HEK293 (cell line): ENCODE measurements around the gene TTYH1.

Experiments used
- GLIS1 ChIP-seq: fragments of 450-650 bp; formaldehyde crosslinking; IDR thresholded peaks from 2 replicates; pipeline ENCODE4 v1.5.1; 2016; ENCODE audit warnings: missing biosample characterization, missing genetic modification characterization
- IKZF3 ChIP-seq: fragments of 450-650 bp; IDR thresholded peaks from 2 replicates; pipeline ENCODE4 v1.5.0; 2018; ENCODE audit warnings: missing biosample characterization, mild to moderate bottlenecking, missing genetic modification characterization, moderate library complexity
- KLF17 ChIP-seq: fragments of 450-650 bp; formaldehyde crosslinking; IDR thresholded peaks from 2 replicates; pipeline ENCODE4 v1.5.1; 2016; ENCODE audit warnings: missing biosample characterization, missing genetic modification characterization
- PBX3 ChIP-seq: sonication (generic); formaldehyde crosslinking; IDR thresholded peaks from 2 replicates; pipeline ENCODE4 v1.8.1; 2022; ENCODE audit warnings: mild to moderate bottlenecking, moderate library complexity, missing genetic modification reagents
- SP7 ChIP-seq: fragments of 450-650 bp; formaldehyde crosslinking; IDR thresholded peaks from 2 replicates; pipeline ENCODE4 v1.5.1; 2016; ENCODE audit warnings: missing biosample characterization, missing genetic modification characterization
- ZBTB1 ChIP-seq: fragments of 450-650 bp; formaldehyde crosslinking; IDR thresholded peaks from 2 replicates; pipeline ENCODE4 v1.5.1; 2016; ENCODE audit warnings: missing biosample characterization, missing genetic modification characterization
- ZBTB44 ChIP-seq: fragments of 450-650 bp; IDR thresholded peaks from 2 replicates; pipeline ENCODE4 v1.5.1; 2018; ENCODE audit warnings: missing biosample characterization, mild to moderate bottlenecking, missing genetic modification characterization
- ZBTB6 ChIP-seq: fragments of 450-650 bp; formaldehyde crosslinking; IDR thresholded peaks from 2 replicates; pipeline ENCODE4 v1.5.1; 2017; ENCODE audit warnings: missing biosample characterization, missing genetic modification characterization
- ZFHX2 ChIP-seq: fragments of 450-650 bp; formaldehyde crosslinking; conservative IDR thresholded peaks from 2 replicates; pipeline ENCODE4 v1.5.1; 2016; ENCODE audit warnings: missing biosample characterization, missing genetic modification characterization
- ZFP37 ChIP-seq: fragments of 450-650 bp; formaldehyde crosslinking; IDR thresholded peaks from 2 replicates; pipeline ENCODE4 v1.5.1; 2016; ENCODE audit warnings: missing biosample characterization, missing genetic modification characterization
- ZNF10 ChIP-seq: fragments of 450-650 bp; formaldehyde crosslinking; IDR thresholded peaks from 2 replicates; pipeline ENCODE4 v1.5.1; 2017; ENCODE audit warnings: missing biosample characterization, missing genetic modification characterization
- ZNF114 ChIP-seq: fragments of 450-650 bp; formaldehyde crosslinking; IDR thresholded peaks from 2 replicates; pipeline ENCODE4 v1.5.0; 2017; ENCODE audit warnings: missing biosample characterization, missing genetic modification characterization
- ZNF174 ChIP-seq: fragments of 450-650 bp; formaldehyde crosslinking; IDR thresholded peaks from 2 replicates; pipeline ENCODE4 v1.5.0; 2017; ENCODE audit warnings: missing biosample characterization, mild to moderate bottlenecking, missing genetic modification characterization
- ZNF202 ChIP-seq: fragments of 450-650 bp; formaldehyde crosslinking; IDR thresholded peaks from 2 replicates; pipeline ENCODE4 v1.5.1; 2016; ENCODE audit warnings: missing biosample characterization, missing genetic modification characterization, borderline replicate concordance
- ZNF311 ChIP-seq: fragments of 450-650 bp; formaldehyde crosslinking; IDR thresholded peaks from 2 replicates; pipeline ENCODE4 v1.5.1; 2017; ENCODE audit warnings: missing biosample characterization, missing genetic modification characterization, borderline replicate concordance
- ZNF324 ChIP-seq: fragments of 450-650 bp; formaldehyde crosslinking; IDR thresholded peaks from 2 replicates; pipeline ENCODE4 v1.5.1; 2016; ENCODE audit warnings: missing biosample characterization, missing genetic modification characterization
- ZNF335 ChIP-seq: fragments of 450-650 bp; formaldehyde crosslinking; conservative IDR thresholded peaks from 2 replicates; pipeline ENCODE4 v1.5.1; 2016; ENCODE audit warnings: missing biosample characterization, missing genetic modification characterization
- ZNF510 ChIP-seq: fragments of 450-650 bp; formaldehyde crosslinking; IDR thresholded peaks from 2 replicates; pipeline ENCODE4 v1.5.1; 2018; ENCODE audit warnings: mild to moderate bottlenecking, missing genetic modification characterization, missing biosample characterization; ENCODE audit not compliant: insufficient replicate concordance
- ZNF548 ChIP-seq: fragments of 450-650 bp; formaldehyde crosslinking; IDR thresholded peaks from 2 replicates; pipeline ENCODE4 v1.5.1; 2016; ENCODE audit warnings: missing biosample characterization, missing genetic modification characterization
- ZNF558 ChIP-seq: fragments of 450-650 bp; formaldehyde crosslinking; IDR thresholded peaks from 2 replicates; pipeline ENCODE4 v1.5.1; 2016; ENCODE audit warnings: missing biosample characterization, missing genetic modification characterization
- ZNF560 ChIP-seq: fragments of 450-650 bp; formaldehyde crosslinking; IDR thresholded peaks from 2 replicates; pipeline ENCODE4 v1.5.1; 2017; ENCODE audit warnings: missing biosample characterization, missing genetic modification characterization, borderline replicate concordance
- ZNF654 ChIP-seq: fragments of 450-650 bp; formaldehyde crosslinking; IDR thresholded peaks from 2 replicates; pipeline ENCODE4 v1.5.1; 2016; ENCODE audit warnings: low read depth, missing biosample characterization, missing genetic modification characterization
- ZNF658 ChIP-seq: fragments of 450-650 bp; formaldehyde crosslinking; IDR thresholded peaks from 2 replicates; pipeline ENCODE4; 2016; ENCODE audit warnings: missing biosample characterization, missing genetic modification characterization
- ZNF692 ChIP-seq: fragments of 450-650 bp; formaldehyde crosslinking; IDR thresholded peaks from 2 replicates; pipeline ENCODE4 v1.5.1; 2016; ENCODE audit warnings: missing biosample characterization, missing genetic modification characterization
- ZNF704 ChIP-seq: fragments of 450-650 bp; formaldehyde crosslinking; IDR thresholded peaks from 2 replicates; pipeline ENCODE4 v1.5.1; 2016; ENCODE audit warnings: missing biosample characterization, missing genetic modification characterization
- ZNF76 ChIP-seq: fragments of 450-650 bp; formaldehyde crosslinking; IDR thresholded peaks from 2 replicates; pipeline ENCODE4; 2016; ENCODE audit warnings: low read depth, missing biosample characterization, missing genetic modification characterization, borderline replicate concordance
- ZNF837 ChIP-seq: fragments of 450-650 bp; formaldehyde crosslinking; IDR thresholded peaks from 2 replicates; pipeline ENCODE4 v1.5.1; 2016; ENCODE audit warnings: missing biosample characterization, missing genetic modification characterization
- ZSCAN4 ChIP-seq: fragments of 450-650 bp; formaldehyde crosslinking; IDR thresholded peaks from 2 replicates; pipeline ENCODE4 v1.5.1; 2017; ENCODE audit warnings: missing biosample characterization, missing genetic modification characterization

TTYH1 gene

GRCh38 chr19:54448774-54449700, 33.8 kb downstream of the TTYH1 start, which contains the start of gene LENG8 (continued):
- TF ChIP-seq ZSCAN4 (tag by site-specific recombination) (no peak), ZBTB44 (tag by site-specific recombination) (peak; percentile 11; the same call in 1 of the 2 replicates), ZNF174 (tag by site-specific recombination) (no peak), ZNF324 (tag by site-specific recombination) (no peak), SP7 (peak; percentile 79), ZNF510 (tag by site-specific recombination) (no peak), ZNF560 (tag by site-specific recombination) (no peak), ZBTB1 (no peak), ZNF10 (tag by site-specific recombination) (no peak), ZNF202 (tag by site-specific recombination) (no peak), ZBTB6 (tag by site-specific recombination) (peak; percentile 9; the same call in 1 of the 2 replicates), ZNF837 (tag by site-specific recombination) (no peak), ZNF658 (tag by site-specific recombination) (no peak), ZFP37 (tag by site-specific recombination) (peak; percentile 58; the same call in 1 of the 2 replicates), ZNF114 (tag by site-specific recombination) (no peak), KLF17 (tag by site-specific recombination) (peak; percentile 58; the same call in 1 of the 2 replicates), ZNF548 (tag by site-specific recombination) (no peak), ZNF558 (tag by site-specific recombination) (no peak), ZNF704 (tag by site-specific recombination) (no peak), ZNF311 (tag by site-specific recombination) (no peak), ZNF76 (peak; percentile 18; the same call in 1 of the 2 replicates), ZNF692 (tag by site-specific recombination) (peak; percentile 75), ZFHX2 (peak; percentile 97), PBX3 (CRISPR knock-in tag) (peak; percentile 91; the same call in 1 of the 2 replicates), IKZF3 (tag by site-specific recombination) (no peak), ZNF335 (tag by site-specific recombination) (peak; percentile 95), ZNF654 (tag by site-specific recombination) (no peak), GLIS1 (tag by site-specific recombination) (peak; percentile 25; the same call in 1 of the 2 replicates)
